HepG2 (cell line): ENCODE measurements around the gene MVP. TPM values are rescaled to one million over a fixed set of nuclear protein-coding genes. Genes with fewer than 3 reads are reported as not detected.
A peak's percentile ranks its signal among the peaks of the same experiment; 100 is the strongest.

Source experiments
- CBFB ChIP-seq: sonication (generic); formaldehyde crosslinking; IDR thresholded peaks from 2 replicates; pipeline ENCODE4 v1.4.0; 2020; ENCODE audit warnings: missing genetic modification reagents
- DPF2 ChIP-seq: sonication (generic); formaldehyde crosslinking; IDR thresholded peaks from 2 replicates; pipeline ENCODE4 v1.4.0; 2020; ENCODE audit warnings: mild to moderate bottlenecking, low read depth, missing genetic modification reagents, borderline replicate concordance
- FOXA1 ChIP-seq, 2 experiments: fragments of 450-650 bp in 1 of 2; sonication (generic) in 1 of 2; formaldehyde crosslinking in 1 of 2; IDR thresholded peaks; 2 replicates each; pipeline versions ENCODE4 v1.4.0 to v1.6.1; 2016 to 2020; ENCODE audit warnings: missing genetic modification reagents in 1 of 2
- FOXP1 ChIP-seq, 2 experiments: fragments of 450-650 bp in 1 of 2; IDR thresholded peaks; 2 replicates each; pipeline ENCODE4 v1.6.1; 2017 to 2018; ENCODE audit warnings: antibody characterized with exemption in 1 of 2
- HOXA5 ChIP-seq: sonication (generic); formaldehyde crosslinking; IDR thresholded peaks from 2 replicates; pipeline ENCODE4 v1.4.0; 2020; ENCODE audit warnings: missing genetic modification reagents
- NFATC3 ChIP-seq: sonication (generic); formaldehyde crosslinking; IDR thresholded peaks from 2 replicates; pipeline ENCODE4 v1.5.1; 2020; ENCODE audit warnings: mild to moderate bottlenecking, missing genetic modification reagents
- NFE2 ChIP-seq: sonication (generic); formaldehyde crosslinking; IDR thresholded peaks from 2 replicates; pipeline ENCODE4 v1.4.0; 2020; ENCODE audit warnings: missing genetic modification reagents
- RARA ChIP-seq: IDR thresholded peaks from 2 replicates; pipeline ENCODE4 v1.6.1; 2016; ENCODE audit warnings: missing genetic modification reagents, missing compliant biosample characterization
- REPIN1 ChIP-seq: sonication (generic); formaldehyde crosslinking; IDR thresholded peaks from 2 replicates; pipeline ENCODE4 v1.8.0; 2022; ENCODE audit warnings: missing genetic modification reagents, low read depth, mild to moderate bottlenecking, borderline replicate concordance
- SIN3A ChIP-seq: IDR thresholded peaks from 2 replicates; pipeline ENCODE4 v1.6.1; 2011; ENCODE audit warnings: low read depth, mild to moderate bottlenecking, control low read depth, low read length, borderline replicate concordance
- SOX6 ChIP-seq, 2 experiments: fragments of 450-650 bp in 1 of 2; sonication (generic) in 1 of 2; formaldehyde crosslinking in 1 of 2; IDR thresholded peaks; 2 replicates each; pipeline versions ENCODE4 v1.4.0 to v1.6.1; 2017 to 2020; ENCODE audit warnings: antibody characterized with exemption in 1 of 2, mild to moderate bottlenecking in 1 of 2, missing genetic modification reagents in 1 of 2
- STAT6 ChIP-seq: sonication (generic); formaldehyde crosslinking; IDR thresholded peaks from 2 replicates; pipeline ENCODE4 v1.4.0; 2020; ENCODE audit warnings: missing genetic modification reagents, mild to moderate bottlenecking, borderline replicate concordance
- TGIF2 ChIP-seq: IDR thresholded peaks from 2 replicates; pipeline ENCODE4 v1.6.1; 2016; ENCODE audit warnings: control low read depth, missing compliant biosample characterization
- ZBTB26 ChIP-seq: IDR thresholded peaks from 2 replicates; pipeline ENCODE4 v1.6.1; 2016; ENCODE audit warnings: missing compliant biosample characterization, missing genetic modification reagents, borderline replicate concordance
- ZFY ChIP-seq: sonication (generic); formaldehyde crosslinking; IDR thresholded peaks from 2 replicates; pipeline ENCODE4 v1.4.0; 2020; ENCODE audit warnings: missing genetic modification reagents
- ZNF230 ChIP-seq: sonication (generic); formaldehyde crosslinking; IDR thresholded peaks from 2 replicates; pipeline ENCODE4 v1.4.0; 2020; ENCODE audit warnings: mild to moderate bottlenecking, missing genetic modification reagents
- ZNF251 ChIP-seq: sonication (generic); formaldehyde crosslinking; IDR thresholded peaks from 2 replicates; pipeline ENCODE4 v1.9.0; 2021; ENCODE audit warnings: mild to moderate bottlenecking, missing genetic modification reagents
- ZNF281 ChIP-seq: sonication (generic); formaldehyde crosslinking; IDR thresholded peaks from 2 replicates; pipeline ENCODE4 v1.4.0; 2020; ENCODE audit warnings: missing genetic modification reagents, borderline replicate concordance
- ZNF552 ChIP-seq: sonication (generic); formaldehyde crosslinking; IDR thresholded peaks from 2 replicates; pipeline ENCODE4 v1.9.0; 2022; ENCODE audit warnings: missing genetic modification reagents, mild to moderate bottlenecking, borderline replicate concordance
- ZNF749 ChIP-seq: sonication (generic); formaldehyde crosslinking; IDR thresholded peaks from 2 replicates; pipeline ENCODE4 v1.8.0; 2022; ENCODE audit warnings: mild to moderate bottlenecking, missing genetic modification reagents, moderate library complexity, borderline replicate concordance
- ZNF841 ChIP-seq: sonication (generic); formaldehyde crosslinking; IDR thresholded peaks from 2 replicates; pipeline ENCODE4 v1.8.1; 2023; ENCODE audit warnings: missing genetic modification reagents, borderline replicate concordance
- polyA plus RNA-seq, 8 experiments: library from polyadenylated mRNA; depleted of rRNA in 3 of 8; stranded (reverse) in 7 of 8; unstranded in 1 of 8; fragments of >200 nt; fragmentation: Illumina TruSeq in 4 of 8; extraction: Trizol in 4 of 8; gene quantifications; 2 replicates each; pipeline versions ENCODE4 v1.2.1 to v1.2.3, GENCODE V29; 2011 to 2016; ENCODE audit warnings: low read depth in 4 of 8, missing spikeins in 1 of 8, mixed read lengths in 1 of 8; ENCODE audit not compliant: insufficient read depth in 1 of 8
- total RNA-seq, 5 experiments: library from RNA; depleted of rRNA; stranded (reverse); fragments of >200 nt; fragmentation: Illumina TruSeq; extraction: Trizol; gene quantifications; 2 replicates each; pipeline ENCODE4 v1.2.3, GENCODE V29; 2016; ENCODE audit warnings: low read depth in 1 of 5

The MVP gene
- total and polyA plus RNA-seq, 2 of the 13 experiments (the other 11 are each of a cell fraction or from before 2014, with no cell fraction given) = 22.9 to 43.5 TPM

GRCh38 chr16:29891525-29892457 is 71.5 kb downstream of the MVP start (continued):
- TF ChIP-seq CBFB (CRISPR knock-in tag) (no peak), ZNF251 (no peak), ZNF230 (no peak), STAT6 (CRISPR knock-in tag) (peak; percentile 21; the same call in 1 of the 2 replicates), ZBTB26 (CRISPR knock-in tag) (no peak), DPF2 (no peak; the same call in 1 of the 2 replicates), ZNF552 (no peak), ZNF281 (peak; percentile 60; the same call in 1 of the 2 replicates), ZNF749 (CRISPR knock-in tag) (no peak), RARA (CRISPR knock-in tag) (0 out of 2 replicates have a peak, but pooled peaks have one; percentile 33), NFATC3 (CRISPR knock-in tag) (no peak), FOXA1 (IDR thresholded peaks at IDR 0.05) (no peak), FOXA1 (CRISPR knock-in tag; IDR thresholded peaks at IDR 0.05) (no peak), FOXP1 (IDR thresholded peaks at IDR 0.05) (no peak), FOXP1 (CRISPR knock-in tag; IDR thresholded peaks at IDR 0.05) (peak; percentile 40; the same call in 1 of the 2 replicates), ZNF841 (no peak), REPIN1 (CRISPR knock-in tag) (peak; percentile 80; the same call in 1 of the 2 replicates), ZFY (CRISPR knock-in tag) (peak; percentile 68), HOXA5 (CRISPR knock-in tag) (0 out of 2 replicates have a peak, but pooled peaks have one; percentile 50), SIN3A (no peak), TGIF2 (no peak; the same call in 1 of the 2 replicates), NFE2 (CRISPR knock-in tag) (no peak), SOX6 (IDR thresholded peaks at IDR 0.05) (no peak), SOX6 (CRISPR knock-in tag; IDR thresholded peaks at IDR 0.05) (peak; percentile 91)
